Measurements from ENCODE around the gene STK11.

GRCh38 chr19:1271528-1272422, 66.2 kb downstream of the STK11 start:
- no peak for TF ChIP-seq POLR2AphosphoS5 (IDR thresholded peaks at IDR 0.05; ENCODE audit: insufficient read depth, low read depth, low read length)
- no peak for TF ChIP-seq CTCF (IDR thresholded peaks at IDR 0.05; ENCODE audit: extremely low read depth in 1 of 2, insufficient read depth in 1 of 2, low read depth in 1 of 2, low read length in 2 of 2)
- TF ChIP-seq EZH2 (IDR thresholded peaks at IDR 0.05; ENCODE audit: borderline replicate concordance, low read depth, low read length, severe bottlenecking): no peak
- no peak for TF ChIP-seq MAX (IDR thresholded peaks at IDR 0.05; ENCODE audit: insufficient read depth, insufficient read length)
- TF ChIP-seq JUN (IDR thresholded peaks at IDR 0.05; ENCODE audit: borderline replicate concordance, insufficient read depth, insufficient read length, low read depth): no peak
- TF ChIP-seq GATA2 (IDR thresholded peaks at IDR 0.05; ENCODE audit: insufficient read depth, insufficient read length, low read depth, low read length): no peak
- TF ChIP-seq POLR2A (IDR thresholded peaks at IDR 0.05; ENCODE audit: low read depth, low read length): peak; percentile 31
- no peak for TF ChIP-seq MYC (IDR thresholded peaks at IDR 0.05; ENCODE audit: low read depth, low read length)
